Testis (tissue), 2 donors: ENCODE measurements around the gene PCBP4.

ENCODE experiments used
- CTCF ChIP-seq, 3 experiments: fragments of 450-650 bp in 2 of 3; fragments of 200-600 bp in 1 of 3; sonication (generic) in 1 of 3; IDR thresholded peaks; one replicate each; pipeline ENCODE4 v1.5.1; 2016 to 2019; ENCODE audit warnings: antibody characterized with exemption in 3 of 3, mild to moderate bottlenecking in 2 of 3, moderate library complexity in 1 of 3
- POLR2A ChIP-seq: fragments of 450-650 bp; IDR thresholded peaks from one replicate; pipeline ENCODE4 v1.6.1; 2017; ENCODE audit warnings: antibody characterized with exemption, mild to moderate bottlenecking, moderate library complexity

GRCh38 chr3:51984269-51984647, 17.0 kb upstream of the PCBP4 start:
- TF ChIP-seq CTCF (IDR thresholded peaks at IDR 0.05) (no peak), POLR2A (no peak)
